Activated CD4-positive, alpha-beta memory T cell treated with anti-CD3 and anti-CD28 coated beads, Interleukin-2, amount 10 ng/mL, durations not matched to agents 7 days and 5 days (primary cell): ENCODE data around the gene OXER1. TPM values are rescaled to one million over a fixed set of nuclear protein-coding genes. Genes with fewer than 3 reads are reported as not detected.

Source experiments
- CTCF ChIA-PET: fragments of 350-600 bp; sonication (Branson Sonifier 250); formaldehyde crosslinking; loops from one replicate; lab custom pipeline; 2021; ENCODE audit warnings: antibody characterized with exemption, inconsistent platforms; lab: Charles Lee
- POLR2A ChIA-PET: fragments of 350-600 bp; sonication (Branson Sonifier 250); formaldehyde crosslinking; loops from one replicate; lab custom pipeline; 2021; ENCODE audit warnings: antibody characterized with exemption; lab: Charles Lee
- DNase-seq: peaks from one replicate; pipeline ENCODE4 v3.0.0-alpha.2; 2020
- H3K27ac Mint-ChIP-seq: one replicate; pipeline ENCODE4 v1.8.0; 2021; ENCODE audit warnings: mild to moderate bottlenecking, mixed read lengths
- H3K27me3 Mint-ChIP-seq: one replicate; pipeline ENCODE4 v1.8.0; 2021; ENCODE audit warnings: mixed read lengths
- H3K36me3 Mint-ChIP-seq: one replicate; pipeline ENCODE4 v1.8.0; 2021; ENCODE audit warnings: low read depth, mixed read lengths
- H3K4me1 Mint-ChIP-seq: one replicate; pipeline ENCODE4 v1.8.0; 2021; ENCODE audit warnings: mixed read lengths
- H3K4me3 Mint-ChIP-seq: one replicate; pipeline ENCODE4 v1.8.0; 2021; ENCODE audit warnings: mild to moderate bottlenecking, mixed read lengths
- H3K9me3 Mint-ChIP-seq: one replicate; pipeline ENCODE4 v1.8.0; 2021; ENCODE audit warnings: mixed read lengths
- total RNA-seq, 2 experiments: library from RNA; stranded (reverse); gene quantifications; one replicate each; pipeline ENCODE4 v1.2.3, GENCODE V29; 2021

OXER1 gene
- total RNA-seq, 2 experiments from 2014 or later = not detected

DNA sequence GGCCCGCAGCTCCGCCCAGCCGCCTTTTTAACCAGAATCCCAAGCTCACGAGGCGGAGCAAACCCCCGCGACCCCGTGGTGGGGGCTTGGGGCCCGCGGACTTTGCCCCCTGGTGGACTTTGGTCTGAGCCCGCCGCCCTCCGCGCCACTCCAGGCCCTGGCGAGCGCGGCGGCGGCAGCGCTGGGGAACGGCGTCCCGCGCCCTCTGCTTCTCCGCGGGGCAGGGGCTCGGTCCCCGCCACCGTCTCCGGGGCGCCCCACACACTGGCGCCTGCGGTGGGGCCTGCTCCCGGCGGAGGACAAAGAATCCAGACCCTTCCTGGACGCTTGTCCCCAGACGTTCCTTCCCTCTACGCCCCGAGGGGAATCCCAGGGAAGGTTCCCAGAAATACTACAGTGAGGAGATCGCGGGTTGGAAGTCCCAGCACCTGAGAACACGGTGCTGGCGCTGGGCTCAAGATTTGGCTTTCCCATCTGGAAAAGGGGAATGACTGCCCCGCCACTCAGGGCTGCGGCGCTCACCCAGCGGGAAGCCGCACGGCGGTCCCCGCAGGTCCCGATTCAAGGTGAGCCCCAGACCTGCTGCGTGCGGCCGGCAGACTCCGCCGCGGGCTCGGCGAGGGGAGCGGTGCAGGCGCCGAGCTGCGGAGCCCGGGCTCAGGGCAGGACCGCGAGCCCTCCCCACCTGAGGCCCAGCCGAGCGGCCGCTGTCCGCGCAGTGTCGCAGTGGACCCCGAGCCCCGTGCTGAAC, 28.8 kb upstream of the OXER1 start, which contains the start of gene HAAO:
Gene HAAO, minus strand, starts transcription at position 1 of the 751 bp plus-strand sequence. CDS start 47 bp downstream, outside the sequence.
- no peak within 1 kb of the TSS for H3K27ac Mint-ChIP-seq
- peaks cover 18% of the 10 kb centered on the region for H3K4me1 Mint-ChIP-seq
- ChIA-PET CTCF (interaction anchor here (0.8 kb wide), 1 partner anchor 18 kb away, joined by 3 read pairs; no protein-coding TSS in a partner anchor), POLR2A (interaction anchor here (5.9 kb wide), 1 partner anchor 17 kb away, joined by 31 read pairs; no protein-coding TSS in a partner anchor)
- peak; percentile 16 for DNase-seq
- peaks cover 50% of the 10 kb centered on the region for H3K27me3 Mint-ChIP-seq
- H3K9me3 Mint-ChIP-seq = no peaks in the 10 kb centered on the region
- peak within 1 kb of the TSS; percentile 40 for H3K4me3 Mint-ChIP-seq
- peaks cover 3% of the 10 kb centered on the region for H3K36me3 Mint-ChIP-seq

DNA sequence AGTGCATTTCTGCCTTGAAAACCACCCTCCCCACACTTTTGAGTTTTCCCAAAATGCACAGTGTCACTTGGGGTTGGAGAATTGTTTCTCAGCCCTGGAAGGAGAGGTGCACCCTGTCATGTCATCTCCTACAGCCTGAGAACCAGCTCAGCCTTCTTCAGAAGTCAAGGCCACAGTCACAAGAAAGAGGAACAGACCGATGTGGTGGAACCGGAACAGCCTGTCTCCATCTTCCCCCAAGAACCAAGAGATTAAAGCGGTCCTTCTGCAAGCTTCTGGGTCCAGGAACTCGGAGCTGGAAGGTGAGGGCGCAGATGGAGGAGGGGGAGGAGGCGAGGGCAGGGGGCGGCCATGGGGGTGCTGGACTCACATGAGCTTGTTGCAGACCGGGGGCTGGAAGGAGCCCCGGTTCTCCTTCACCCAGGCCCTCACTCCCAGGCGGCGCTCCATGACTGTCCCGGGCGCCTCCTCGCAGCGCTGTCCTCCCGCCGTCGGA, 28.2 kb upstream of the OXER1 start:
- no peak for DNase-seq
- Mint-ChIP-seq H3K27me3 (peaks cover 50% of the 10 kb centered on the region), H3K4me3 (peak overlapping the region; percentile 40), H3K4me1 (peaks cover 18% of the 10 kb centered on the region), H3K36me3 (peaks cover 3% of the 10 kb centered on the region), H3K9me3 (no peaks in the 10 kb centered on the region), H3K27ac (no peak overlapping the region)
- ChIA-PET CTCF (interaction anchor here (0.8 kb wide), 1 partner anchor 18 kb away, joined by 3 read pairs; no protein-coding TSS in a partner anchor), POLR2A (interaction anchor here (5.9 kb wide), 1 partner anchor 18 kb away, joined by 31 read pairs; no protein-coding TSS in a partner anchor)

GRCh38 chr2:42791606-42792005, 27.7 kb upstream of the OXER1 start:
- POLR2A ChIA-PET = interaction anchor here (5.9 kb wide), 1 partner anchor 18 kb away, joined by 31 read pairs; no protein-coding TSS in a partner anchor
- peak; percentile 11 for DNase-seq
- Mint-ChIP-seq H3K36me3 (peaks cover 3% of the 10 kb centered on the region), H3K27ac (no peak overlapping the region), H3K4me3 (no peak overlapping the region), H3K9me3 (no peaks in the 10 kb centered on the region), H3K27me3 (peaks cover 50% of the 10 kb centered on the region), H3K4me1 (peaks cover 17% of the 10 kb centered on the region)
- CTCF ChIA-PET = interaction anchor here (0.8 kb wide), 1 partner anchor 19 kb away, joined by 3 read pairs; no protein-coding TSS in a partner anchor

DNA sequence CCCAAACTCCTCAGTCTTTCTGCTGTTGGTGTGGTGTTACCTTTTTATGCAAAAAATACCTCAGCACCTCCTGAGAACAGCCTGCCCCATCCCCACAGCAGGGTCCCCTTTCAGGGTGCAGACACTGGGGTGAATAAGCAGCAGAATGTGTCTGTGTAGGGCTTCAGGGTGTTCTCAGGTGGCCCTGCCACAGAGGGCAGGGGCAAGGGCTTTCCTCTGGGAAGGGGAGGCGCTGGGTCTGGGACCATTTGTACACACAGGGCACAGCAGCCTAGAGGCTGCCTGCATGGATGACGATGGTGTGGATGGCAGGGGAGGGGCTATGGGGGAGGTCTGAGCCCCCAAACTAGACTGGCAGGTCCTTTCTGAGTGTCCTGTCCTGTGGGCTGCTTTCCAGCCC, 25.8 kb upstream of the OXER1 start:
- CTCF ChIA-PET = no interaction called here
- H3K36me3 Mint-ChIP-seq = peaks cover 3% of the 10 kb centered on the region

DNA sequence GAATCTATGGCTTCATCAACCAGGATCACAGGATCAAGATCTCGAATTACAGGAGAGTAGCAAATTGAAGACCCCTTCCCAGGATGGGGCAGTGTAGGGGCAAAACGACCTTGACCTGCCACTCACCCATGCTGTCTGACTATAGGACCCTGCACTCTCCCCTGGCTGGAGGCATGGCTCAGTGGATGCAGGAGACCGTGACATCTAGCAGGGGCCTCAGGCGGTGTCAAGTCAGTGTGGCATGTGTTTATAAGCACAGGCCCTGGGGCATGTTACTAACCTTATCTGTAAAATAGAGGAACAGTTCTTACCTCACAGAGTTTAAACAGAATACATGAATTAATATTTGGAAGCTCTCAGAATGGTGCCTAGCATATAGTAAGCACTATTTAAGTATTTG, 24.9 kb upstream of the OXER1 start:
- H3K27me3 Mint-ChIP-seq = peaks cover 31% of the 10 kb centered on the region
- ChIA-PET POLR2A (no interaction called here), CTCF (no interaction called here)
- no peak for DNase-seq
- no peak overlapping the region for H3K4me3 Mint-ChIP-seq
- H3K9me3 Mint-ChIP-seq = no peaks in the 10 kb centered on the region
- no peak overlapping the region for H3K27ac Mint-ChIP-seq
- peaks cover 2% of the 10 kb centered on the region for H3K36me3 Mint-ChIP-seq
- peaks cover 8% of the 10 kb centered on the region for H3K4me1 Mint-ChIP-seq

More for the DNA sequence above, 25.8 kb upstream of the OXER1 start:
- Mint-ChIP-seq H3K4me1 (peaks cover 9% of the 10 kb centered on the region), H3K27me3 (peaks cover 40% of the 10 kb centered on the region), H3K9me3 (no peaks in the 10 kb centered on the region), H3K4me3 (no peak overlapping the region), H3K27ac (no peak overlapping the region)
- peak; percentile 7 for DNase-seq
- POLR2A ChIA-PET = no interaction called here

DNA sequence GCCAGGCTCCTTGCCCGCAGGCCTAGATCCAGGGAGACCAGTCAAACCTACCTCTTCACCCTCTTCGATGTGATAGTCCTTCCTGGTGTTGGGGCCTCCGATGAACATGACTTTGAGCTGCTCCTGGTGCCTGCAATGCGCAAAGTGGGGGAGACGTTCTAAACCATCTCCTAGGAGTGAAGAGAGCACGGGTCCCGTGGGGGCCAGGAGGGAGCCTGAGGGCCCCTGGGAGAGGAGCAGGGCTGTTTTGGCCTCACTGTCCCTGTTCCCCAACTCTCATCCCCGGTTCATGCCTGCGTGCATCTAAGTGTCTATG, 24.5 kb upstream of the OXER1 start:
- Mint-ChIP-seq H3K36me3 (no peaks in the 10 kb centered on the region), H3K4me3 (no peak overlapping the region), H3K27ac (no peak overlapping the region), H3K9me3 (no peaks in the 10 kb centered on the region), H3K4me1 (peaks cover 5% of the 10 kb centered on the region), H3K27me3 (peaks cover 26% of the 10 kb centered on the region)
- DNase-seq = no peak
- POLR2A ChIA-PET = no interaction called here
- CTCF ChIA-PET = interaction anchor here (1.1 kb wide), 1 partner anchor 21 kb away, joined by 3 read pairs; no protein-coding TSS in a partner anchor

GRCh38 chr2:42787788-42788477, 24.0 kb upstream of the OXER1 start:
- POLR2A ChIA-PET = interaction anchor here (0.7 kb wide), 1 partner anchor 23 kb away, joined by 3 read pairs; no protein-coding TSS in a partner anchor
- DNase-seq = no peak
- CTCF ChIA-PET = interaction anchor here (1.1 kb wide), 1 partner anchor 21 kb away, joined by 3 read pairs; no protein-coding TSS in a partner anchor
- peaks cover 2% of the 10 kb centered on the region for H3K4me1 Mint-ChIP-seq
- H3K27me3 Mint-ChIP-seq = peaks cover 23% of the 10 kb centered on the region
- H3K9me3 Mint-ChIP-seq = no peaks in the 10 kb centered on the region
- no peaks in the 10 kb centered on the region for H3K36me3 Mint-ChIP-seq
- H3K27ac Mint-ChIP-seq = no peak overlapping the region
- no peak overlapping the region for H3K4me3 Mint-ChIP-seq

GRCh38 chr2:42787424-42787787, 23.5 kb upstream of the OXER1 start:
- ChIA-PET CTCF (interaction anchor here (1.1 kb wide), 1 partner anchor 22 kb away, joined by 3 read pairs; no protein-coding TSS in a partner anchor), POLR2A (interaction anchor here (0.7 kb wide), 1 partner anchor 23 kb away, joined by 3 read pairs; no protein-coding TSS in a partner anchor)
- DNase-seq = peak; percentile 8
- Mint-ChIP-seq H3K9me3 (no peaks in the 10 kb centered on the region), H3K36me3 (no peaks in the 10 kb centered on the region), H3K27me3 (peaks cover 21% of the 10 kb centered on the region), H3K4me1 (peaks cover 2% of the 10 kb centered on the region), H3K27ac (no peak overlapping the region), H3K4me3 (no peak overlapping the region)

- no peaks in the 10 kb centered on the region for H3K4me1 Mint-ChIP-seq
- peak; percentile 10 for DNase-seq
- ChIA-PET CTCF (no interaction called here), POLR2A (no interaction called here)
- no peaks in the 10 kb centered on the region for H3K9me3 Mint-ChIP-seq
- H3K4me3 Mint-ChIP-seq = no peak overlapping the region
- no peaks in the 10 kb centered on the region for H3K36me3 Mint-ChIP-seq
- H3K27ac Mint-ChIP-seq = no peak overlapping the region
- H3K27me3 Mint-ChIP-seq = peaks cover 17% of the 10 kb centered on the region
Observed at GRCh38 chr2:42786561-42787345, 22.8 kb upstream of the OXER1 start.

GRCh38 chr2:42784204-42784880, 20.4 kb upstream of the OXER1 start:
- peak; percentile 9 for DNase-seq
- no peaks in the 10 kb centered on the region for H3K4me1 Mint-ChIP-seq
- peaks cover 1% of the 10 kb centered on the region for H3K27me3 Mint-ChIP-seq
- ChIA-PET CTCF (no interaction called here), POLR2A (no interaction called here)
- no peak overlapping the region for H3K4me3 Mint-ChIP-seq
- H3K27ac Mint-ChIP-seq = no peak overlapping the region
- no peaks in the 10 kb centered on the region for H3K36me3 Mint-ChIP-seq
- H3K9me3 Mint-ChIP-seq = peaks cover 8% of the 10 kb centered on the region

GRCh38 chr2:42783511-42783910, 19.6 kb upstream of the OXER1 start:
- Mint-ChIP-seq H3K9me3 (peaks cover 8% of the 10 kb centered on the region), H3K4me1 (no peaks in the 10 kb centered on the region), H3K36me3 (no peaks in the 10 kb centered on the region), H3K27ac (no peak overlapping the region), H3K27me3 (no peaks in the 10 kb centered on the region), H3K4me3 (no peak overlapping the region)
- ChIA-PET POLR2A (no interaction called here), CTCF (no interaction called here)
- DNase-seq = no peak

- no peak overlapping the region for H3K27ac Mint-ChIP-seq
- no peaks in the 10 kb centered on the region for H3K36me3 Mint-ChIP-seq
- H3K4me1 Mint-ChIP-seq = no peaks in the 10 kb centered on the region
- H3K4me3 Mint-ChIP-seq = no peak overlapping the region
- no peaks in the 10 kb centered on the region for H3K27me3 Mint-ChIP-seq
- ChIA-PET POLR2A (no interaction called here), CTCF (no interaction called here)
- peaks cover 13% of the 10 kb centered on the region for H3K9me3 Mint-ChIP-seq
- DNase-seq = no peak
Observed at GRCh38 chr2:42781181-42781580, 17.2 kb upstream of the OXER1 start.
